ENCODE results near the gene ASAP3.

The ASAP3 gene

DNA sequence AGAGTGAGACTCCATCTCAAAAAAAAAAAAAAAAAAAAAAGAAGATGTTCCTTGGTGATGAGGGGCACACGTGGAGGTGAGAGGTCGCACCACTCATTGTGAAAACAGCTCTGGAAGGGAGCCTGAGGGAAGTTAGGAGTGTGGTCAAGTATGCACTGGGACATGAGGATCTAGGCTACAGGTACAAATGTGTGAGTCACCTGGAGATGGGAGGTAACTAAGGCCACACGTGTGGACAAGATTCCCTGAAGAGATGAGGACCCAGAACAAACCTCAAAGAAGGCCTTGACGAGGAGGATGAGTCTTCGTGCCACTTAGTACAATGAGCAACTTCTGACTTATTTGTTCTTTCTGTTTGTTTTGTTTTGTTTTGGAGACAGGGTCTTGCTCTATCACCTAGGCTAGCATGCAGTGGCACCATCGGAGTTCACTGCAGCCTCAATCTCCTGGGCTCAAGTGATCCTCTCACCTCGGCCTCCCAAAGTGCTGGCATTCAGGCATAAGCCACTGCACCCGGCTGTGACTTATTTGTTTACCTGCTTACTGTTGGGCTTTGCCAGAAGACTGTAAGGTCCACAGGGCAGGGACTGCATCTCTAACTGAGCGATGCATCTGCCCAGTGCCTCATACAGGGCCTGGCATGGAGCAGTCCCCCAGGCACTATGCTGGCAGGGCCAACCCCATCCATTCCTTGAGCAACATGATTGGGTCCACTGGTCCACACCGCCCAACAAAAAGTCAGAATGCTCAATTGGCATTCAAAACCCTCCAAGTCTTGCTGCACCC, 6.4 kb downstream of the ASAP3 start:
- no peak for DNase-seq

DNA sequence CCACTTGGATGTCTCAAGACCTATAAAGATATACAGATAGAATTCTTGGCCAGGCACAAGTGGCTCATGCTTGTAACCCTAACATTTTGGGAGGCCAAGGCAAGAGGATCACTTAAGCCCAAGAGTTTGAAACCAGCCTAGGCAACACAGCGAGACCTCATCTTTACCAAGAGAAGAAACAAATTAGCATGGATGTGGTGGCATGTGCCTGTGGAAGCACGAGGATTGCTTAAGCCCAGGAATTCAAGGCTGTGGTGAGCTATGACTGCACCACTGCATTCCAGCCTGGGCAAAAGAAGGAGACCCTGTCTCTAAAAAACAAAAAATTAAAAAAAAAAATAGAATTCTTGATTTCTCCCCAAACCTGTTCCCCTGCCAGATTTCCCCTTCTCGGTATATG, 8.3 kb downstream of the ASAP3 start:
- DNase-seq, result no peak

DNA sequence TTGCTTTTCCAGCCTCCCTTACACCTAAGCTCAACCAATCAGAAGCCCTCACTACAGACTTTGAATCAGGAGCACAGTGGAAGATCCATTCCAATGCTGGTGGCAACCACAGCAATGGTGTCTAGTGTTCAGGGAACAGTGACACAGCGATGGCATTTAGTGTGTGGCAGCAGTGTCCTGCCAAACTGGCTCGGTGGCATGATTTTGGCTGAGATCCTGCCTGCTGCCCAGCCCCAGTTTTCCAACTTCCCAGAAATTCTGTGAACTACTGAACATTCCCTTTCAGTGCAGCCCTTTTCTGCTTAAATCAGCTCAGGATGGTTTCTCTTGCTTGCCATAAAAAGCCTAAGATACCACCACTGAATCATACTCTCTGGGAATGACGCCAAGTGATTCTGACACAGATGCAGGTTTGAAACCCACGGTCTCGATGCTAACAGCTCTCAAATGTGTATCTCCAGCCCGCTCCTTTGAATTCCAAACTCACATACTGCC, 8.8 kb downstream of the ASAP3 start:
- DNase-seq, result no peak

DNA sequence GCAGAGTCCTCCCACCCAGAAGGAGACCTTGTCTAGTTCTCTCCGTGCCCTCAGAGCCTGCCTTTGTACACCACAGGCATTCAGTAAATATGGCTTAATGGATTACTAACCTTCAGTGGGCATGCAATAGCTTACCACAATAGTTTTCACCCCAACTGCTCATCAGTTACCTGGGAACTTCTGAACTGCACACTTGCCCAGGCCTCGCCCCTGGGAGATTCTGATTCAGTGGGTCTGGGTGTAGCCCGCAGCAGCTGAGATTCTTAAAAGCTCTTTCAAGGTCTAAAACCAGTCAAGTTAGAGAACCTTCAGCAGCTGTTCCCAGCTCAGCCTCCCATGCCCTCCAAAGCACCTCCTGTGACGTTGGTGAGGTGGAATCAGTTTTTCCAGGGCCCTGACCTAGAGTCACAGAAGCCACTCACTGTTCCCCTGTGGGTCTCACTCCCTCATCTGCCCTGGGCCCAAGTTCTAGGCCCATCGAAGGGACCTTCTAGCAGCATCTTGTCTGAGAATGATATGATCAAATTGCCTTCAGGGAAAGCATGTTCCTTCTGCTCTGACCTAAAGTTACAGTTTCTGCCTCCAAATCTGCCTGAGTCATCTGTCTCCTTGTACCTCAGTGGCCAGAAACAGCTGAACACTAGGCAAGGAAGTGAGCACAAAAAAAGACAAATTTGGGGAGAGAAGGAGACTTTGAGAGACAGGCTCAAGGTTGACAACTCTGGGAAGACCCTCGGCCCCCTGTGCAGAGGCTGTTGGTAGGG, 10.8 kb downstream of the ASAP3 start:
- no peak for DNase-seq

DNA sequence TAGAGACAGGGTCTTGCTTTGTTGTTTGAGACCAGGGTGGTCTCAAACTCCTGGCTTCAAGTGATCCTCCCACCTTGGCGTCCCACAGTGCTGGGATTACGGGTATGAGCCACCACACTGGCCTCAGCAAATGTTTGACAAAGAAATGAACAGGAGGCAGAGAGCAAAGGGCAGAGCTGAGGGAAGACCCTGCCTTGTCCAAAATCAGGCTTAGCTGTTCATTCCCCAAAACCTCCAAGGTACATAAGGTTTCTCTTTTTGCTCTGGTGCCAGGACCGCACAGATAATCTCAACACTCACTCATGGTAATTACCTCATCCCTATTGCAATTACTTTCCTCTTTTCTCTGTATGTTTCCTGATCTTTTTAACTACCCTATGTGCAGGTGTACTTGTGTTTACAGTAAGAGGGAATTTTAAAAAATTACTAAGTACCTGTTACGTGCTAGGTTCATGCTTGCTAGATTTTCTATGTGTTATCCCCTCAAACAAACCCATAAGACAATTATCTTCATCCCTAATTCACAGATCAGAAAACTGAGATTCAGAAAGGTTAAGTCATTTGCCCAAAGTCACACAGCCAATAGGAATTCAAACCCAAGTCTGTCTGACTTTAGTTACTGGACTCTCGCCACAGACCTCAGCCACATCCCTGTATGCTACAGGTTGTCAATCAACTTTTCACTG, 11.5 kb downstream of the ASAP3 start:
- DNase-seq, result no peak

DNA sequence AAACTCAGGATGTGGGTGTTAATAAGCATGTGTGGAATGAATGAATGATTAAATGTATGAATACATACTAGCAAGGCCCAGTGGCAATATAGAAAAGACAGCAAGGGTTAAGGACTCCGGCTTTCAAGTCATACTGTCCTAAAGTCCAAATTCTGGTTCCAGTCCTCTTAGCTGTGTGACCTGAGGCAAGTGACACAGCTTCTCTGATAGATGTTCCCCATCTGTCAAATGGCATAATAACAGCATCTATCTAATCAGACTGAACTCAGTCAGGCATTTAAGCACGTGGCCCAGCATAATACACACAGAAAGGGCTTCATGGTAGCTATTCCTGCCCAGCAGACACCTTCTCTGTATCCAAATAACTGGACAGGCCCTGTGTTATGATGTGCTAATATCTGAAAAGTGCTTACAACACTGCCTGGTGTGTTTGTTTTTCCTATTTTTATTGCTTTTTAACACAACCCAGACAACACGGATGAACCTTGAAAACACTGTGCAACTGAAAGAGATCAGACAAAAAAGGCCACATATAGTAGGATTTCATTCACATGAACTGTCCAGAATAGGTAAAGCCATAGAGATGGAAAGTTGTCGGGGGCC, 12.4 kb downstream of the ASAP3 start:
- DNase-seq, result no peak

DNA sequence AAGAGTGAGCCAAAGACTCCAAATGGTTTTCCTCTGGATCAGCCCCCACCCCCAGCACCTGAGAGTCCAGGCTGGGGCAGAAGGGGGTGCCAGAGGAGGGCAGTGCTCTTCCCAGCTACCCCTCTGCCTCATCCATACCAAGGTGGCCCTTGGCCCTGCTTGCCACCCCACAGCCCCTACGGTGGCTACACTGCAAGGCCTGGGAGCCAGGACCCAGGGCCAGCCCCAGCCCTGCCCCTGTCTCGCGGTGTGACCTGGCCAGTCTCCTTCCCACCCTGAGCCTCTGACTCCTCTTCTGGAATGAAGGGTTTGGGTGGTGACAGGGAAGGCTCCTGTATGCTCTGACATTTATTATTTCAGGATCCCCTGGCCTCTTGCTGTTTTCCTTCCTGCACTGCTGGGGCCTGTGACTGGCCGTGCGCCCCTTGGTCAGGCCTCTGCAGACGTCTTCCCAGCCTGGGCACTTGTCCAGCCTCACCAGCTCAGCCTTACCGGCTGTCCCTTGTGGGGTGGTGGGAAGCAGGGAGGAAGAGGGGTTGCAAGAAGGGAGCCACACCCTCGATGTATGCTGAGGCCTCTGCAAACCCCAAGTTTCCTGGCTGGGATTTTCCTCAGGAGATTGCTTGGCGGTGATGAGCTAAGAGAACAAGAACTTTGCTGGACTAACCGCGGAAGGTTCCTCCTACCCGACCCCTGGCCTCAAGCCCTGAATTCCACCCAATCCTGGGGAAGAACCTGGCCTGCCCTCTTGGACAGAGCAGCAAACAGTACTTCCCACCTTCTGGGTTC, 13.5 kb downstream of the ASAP3 start:
- no peak for DNase-seq

DNA sequence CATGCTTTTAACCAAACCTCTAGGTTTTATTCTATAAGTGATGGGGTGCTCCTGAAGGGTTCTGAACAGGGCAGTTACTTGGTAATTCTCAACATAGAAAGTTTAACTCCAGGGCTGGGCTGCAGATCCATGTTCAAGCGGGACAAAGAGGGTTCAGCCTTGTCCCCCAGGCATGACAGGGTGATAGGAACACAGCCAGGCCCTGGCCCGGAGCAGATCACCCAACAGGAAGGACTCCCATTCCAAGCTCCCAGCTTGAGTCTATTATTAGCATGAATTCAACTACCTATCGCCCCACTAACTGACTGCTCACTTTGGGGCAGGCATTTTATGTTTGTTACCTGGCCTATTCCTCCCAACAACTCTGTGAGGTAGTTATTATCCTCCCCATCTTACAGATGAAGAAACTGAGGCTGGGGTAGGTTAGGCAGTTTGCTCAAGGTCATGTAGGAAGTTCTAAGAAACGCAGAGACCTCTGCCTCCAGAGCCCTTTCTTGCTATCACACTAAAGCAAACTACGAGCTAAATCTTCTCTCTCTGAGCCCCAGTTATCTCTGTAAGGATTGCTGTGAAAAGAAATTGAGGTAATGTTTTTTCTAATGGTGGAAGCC, 14.5 kb downstream of the ASAP3 start:
- DNase-seq, result no peak

DNA sequence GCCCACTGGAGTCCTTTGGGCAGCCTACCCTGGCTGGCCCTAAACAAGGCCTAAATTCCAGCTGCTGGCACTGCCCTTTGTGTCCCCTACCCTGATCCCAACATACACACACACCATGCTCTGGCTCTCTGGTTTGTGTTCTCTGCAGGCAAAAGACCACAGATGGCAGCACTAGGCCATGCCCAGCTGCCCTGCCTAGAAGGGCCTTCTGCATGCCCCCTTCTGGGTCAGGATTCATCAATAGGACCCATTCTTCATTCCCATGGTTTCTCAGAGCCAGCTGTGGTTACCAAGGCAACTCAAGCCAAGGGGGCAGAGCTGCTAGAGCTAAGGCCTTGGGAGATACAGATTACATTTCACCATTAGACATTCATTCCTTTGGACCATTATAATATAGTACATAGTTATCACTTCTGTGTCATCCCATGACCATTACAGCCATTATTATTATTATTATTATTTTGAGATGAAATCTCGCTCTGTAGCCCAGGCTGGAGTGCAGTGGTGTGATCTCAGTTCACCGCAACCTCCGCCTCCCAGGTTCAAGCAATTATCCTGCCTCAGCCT, 17.5 kb downstream of the ASAP3 start:
- no peak for DNase-seq

DNA sequence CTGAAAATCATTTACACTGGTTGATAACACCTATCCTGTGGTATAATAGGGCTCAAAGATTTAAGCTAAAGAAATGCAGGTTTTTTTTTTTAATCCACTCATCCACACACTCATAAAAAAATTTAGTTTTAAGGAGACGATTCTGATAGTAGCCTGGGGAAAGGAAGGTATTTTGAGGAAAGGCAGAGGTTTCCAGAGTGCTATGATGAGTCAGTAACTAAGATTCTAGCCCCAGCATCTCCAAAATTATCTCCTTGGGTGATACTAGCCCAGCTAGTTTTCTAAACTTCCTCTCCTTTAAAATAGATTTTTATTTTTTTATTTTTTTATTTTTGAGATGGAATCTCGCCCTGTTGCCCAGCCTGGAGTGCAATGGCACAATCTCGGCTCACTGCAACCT, 20.7 kb downstream of the ASAP3 start:
- DNase-seq, result no peak

DNA sequence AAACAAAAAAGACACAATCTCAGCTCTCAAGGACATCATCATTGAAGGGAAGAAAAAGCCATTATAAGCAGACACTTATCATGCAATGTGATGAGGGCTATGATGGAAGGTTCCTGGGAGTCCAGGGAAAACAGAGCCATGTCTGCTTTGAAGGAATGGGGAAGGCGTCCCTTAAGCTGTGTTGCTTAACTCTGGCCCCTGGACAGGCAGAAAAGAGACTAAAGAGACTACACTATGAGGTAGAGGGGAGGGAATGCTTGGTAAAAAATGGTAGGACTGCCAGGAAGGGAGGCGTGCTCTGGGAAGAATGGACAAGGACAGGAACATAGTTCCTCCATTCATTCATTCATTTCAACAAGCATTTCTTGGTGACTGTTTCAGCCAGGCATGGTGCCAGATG, 21.2 kb downstream of the ASAP3 start:
- DNase-seq, result no peak

DNA sequence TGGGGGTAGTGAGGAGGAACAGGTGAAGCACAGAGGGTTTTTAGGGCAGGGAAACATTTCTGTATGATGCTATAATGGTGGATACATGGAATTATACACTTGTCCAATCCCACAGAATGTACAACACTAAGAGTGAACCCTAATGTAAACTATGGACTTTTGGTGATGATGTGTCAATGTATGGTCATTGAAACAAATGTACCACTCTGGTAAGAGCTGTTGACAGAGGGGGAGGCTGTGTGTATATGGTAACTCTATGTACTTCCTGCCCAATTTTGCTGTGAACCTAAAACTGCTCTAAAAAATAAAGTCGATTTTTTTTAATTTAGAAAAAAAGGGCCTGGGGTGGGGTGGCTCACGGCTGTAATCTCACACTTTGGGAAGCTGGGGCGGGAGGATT, 22.9 kb downstream of the ASAP3 start:
- no peak for DNase-seq

DNA sequence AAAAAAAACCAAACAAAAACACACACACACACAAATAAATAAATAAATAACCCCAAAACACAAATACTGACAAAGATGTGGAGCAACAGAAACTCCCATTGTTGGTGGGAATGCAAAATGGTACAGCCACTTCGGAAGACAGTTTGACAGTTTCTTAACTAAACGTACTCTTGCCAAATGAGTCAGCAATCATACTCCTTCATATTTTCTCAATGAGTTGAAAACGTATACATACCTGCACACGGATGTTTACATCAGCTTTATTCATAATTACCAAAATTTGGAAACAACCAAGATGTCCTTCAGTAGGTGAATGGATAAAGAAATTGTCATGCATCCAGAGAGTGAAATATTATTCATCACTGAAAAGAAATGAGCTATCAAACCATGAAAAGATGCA, 23.5 kb downstream of the ASAP3 start:
- DNase-seq, result no peak

DNA sequence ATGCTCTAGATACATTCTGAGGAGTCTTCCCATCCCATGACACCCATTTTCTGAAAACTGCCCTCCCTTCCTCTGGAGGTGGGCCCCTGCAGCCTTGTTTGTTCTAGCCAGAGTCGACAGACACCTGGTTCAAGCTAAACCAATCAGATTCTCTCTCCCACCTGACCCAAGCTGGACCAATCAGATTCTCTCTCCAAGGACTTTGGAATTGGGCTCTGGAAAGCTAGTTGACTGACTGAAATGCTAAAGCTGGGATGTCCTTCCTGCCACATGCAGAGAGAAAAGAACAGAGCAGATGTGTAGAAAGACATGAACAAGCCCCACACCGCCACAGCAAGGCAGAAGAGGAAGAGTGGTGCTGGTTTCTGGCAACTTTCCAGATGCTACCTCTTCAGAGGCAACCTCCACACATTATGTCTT, 24.6 kb downstream of the ASAP3 start:
- no peak for DNase-seq

DNA sequence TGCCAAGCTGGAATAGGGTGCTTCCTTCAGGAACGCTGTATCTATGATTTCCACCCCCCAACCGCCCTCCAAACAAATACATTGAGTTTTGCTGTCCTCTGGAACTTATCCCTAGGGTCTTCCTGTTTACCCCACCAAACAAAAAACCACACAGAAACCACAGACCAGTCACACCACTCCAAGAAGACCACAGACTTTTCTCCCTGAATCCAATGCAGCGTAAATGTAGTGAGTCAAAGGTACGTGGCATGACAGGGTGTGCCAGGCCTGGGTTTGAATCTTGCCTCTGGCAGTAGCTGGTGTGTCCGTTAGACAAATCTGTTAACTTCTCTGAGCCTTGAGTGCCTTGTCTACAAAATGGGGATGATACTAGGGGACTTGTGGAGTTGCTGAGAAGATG, 27.8 kb downstream of the ASAP3 start:
- no peak for DNase-seq

DNA sequence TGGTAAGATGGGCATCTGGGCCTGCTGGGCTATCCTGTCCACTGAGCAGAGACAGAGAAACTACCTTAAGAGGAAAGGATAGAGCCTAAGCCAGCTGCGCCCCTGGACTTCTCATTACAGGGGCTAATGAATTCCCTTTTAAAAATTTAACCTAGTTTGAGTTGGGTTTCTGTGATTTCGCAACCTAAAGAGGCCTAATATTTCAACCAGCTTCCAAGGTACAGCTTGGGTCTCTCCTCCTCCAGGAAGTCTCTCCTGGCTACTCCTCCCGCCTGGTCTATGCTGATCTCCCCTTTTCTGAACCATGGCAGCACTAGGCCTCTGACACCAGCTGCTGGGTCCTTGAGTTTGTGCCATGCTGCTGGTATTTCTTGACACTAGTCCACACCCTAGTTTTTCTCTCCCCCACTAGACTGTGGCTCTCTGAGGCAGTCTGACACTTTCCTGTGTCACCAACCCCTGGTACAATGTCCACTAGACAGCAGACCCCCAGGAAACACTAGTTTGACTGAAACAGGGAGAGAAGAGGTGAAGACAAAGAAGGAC, 30.5 kb downstream of the ASAP3 start:
- DNase-seq, result no peak

DNA sequence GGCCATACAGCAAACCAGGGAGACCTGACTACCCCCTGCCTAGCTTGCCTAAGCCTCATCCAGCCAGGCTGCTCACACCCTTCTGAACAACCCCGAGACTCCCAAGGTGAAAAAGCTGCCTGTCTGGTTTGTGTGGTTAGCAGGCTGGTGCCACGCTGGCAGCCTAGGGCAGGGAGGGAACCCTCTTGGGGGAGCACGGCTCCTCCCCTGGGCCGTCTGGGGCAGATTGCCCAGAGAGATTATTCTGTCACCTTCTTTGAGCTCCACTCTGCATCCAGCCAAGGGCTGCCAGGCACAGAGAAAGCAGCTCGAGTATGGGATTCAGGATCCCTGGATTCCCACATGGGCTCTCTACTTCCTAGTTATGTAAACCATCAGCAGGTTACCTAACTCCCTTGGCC, 32.0 kb downstream of the ASAP3 start:
- peak; percentile 52 for DNase-seq

DNA sequence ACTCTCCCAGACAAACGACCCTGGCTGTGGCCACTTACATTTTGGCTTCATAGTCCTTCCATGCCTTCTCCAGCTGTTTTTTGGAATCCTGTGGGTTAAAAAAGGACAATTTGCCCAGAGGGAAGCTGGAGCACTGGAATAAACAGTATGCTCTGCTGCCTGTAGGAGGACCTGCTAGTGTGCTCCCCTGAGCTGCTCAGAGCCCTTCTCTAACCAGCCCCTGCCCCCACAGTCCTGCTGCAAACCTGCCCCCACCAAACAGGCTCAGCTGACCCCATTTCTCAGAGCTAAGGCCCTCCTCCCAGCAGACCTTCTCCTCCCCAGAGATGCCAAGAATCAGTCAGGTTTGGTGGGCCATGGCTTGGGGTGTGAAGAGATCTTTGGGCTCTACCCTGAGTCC, 32.5 kb downstream of the ASAP3 start:
- no peak for DNase-seq

DNA sequence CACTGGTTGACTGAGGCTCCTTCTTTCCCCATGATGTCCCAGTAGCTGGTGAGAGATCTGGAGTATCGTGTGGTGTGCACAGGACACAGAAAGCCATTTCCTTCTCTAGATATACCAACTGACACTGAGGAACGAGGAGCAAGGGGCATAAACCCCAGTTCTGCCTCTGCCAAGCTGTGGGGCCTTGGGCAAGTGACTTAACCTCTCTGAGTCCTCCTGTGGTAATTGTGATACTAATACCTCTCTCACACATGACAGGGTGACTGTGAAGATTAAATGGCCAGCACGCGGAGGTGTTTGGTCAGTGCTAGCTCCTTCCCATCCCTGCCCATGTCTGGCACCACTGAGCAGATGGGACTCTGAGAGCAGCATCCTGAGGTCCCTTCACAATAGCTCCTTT, 33.1 kb downstream of the ASAP3 start:
- no peak for DNase-seq

DNA sequence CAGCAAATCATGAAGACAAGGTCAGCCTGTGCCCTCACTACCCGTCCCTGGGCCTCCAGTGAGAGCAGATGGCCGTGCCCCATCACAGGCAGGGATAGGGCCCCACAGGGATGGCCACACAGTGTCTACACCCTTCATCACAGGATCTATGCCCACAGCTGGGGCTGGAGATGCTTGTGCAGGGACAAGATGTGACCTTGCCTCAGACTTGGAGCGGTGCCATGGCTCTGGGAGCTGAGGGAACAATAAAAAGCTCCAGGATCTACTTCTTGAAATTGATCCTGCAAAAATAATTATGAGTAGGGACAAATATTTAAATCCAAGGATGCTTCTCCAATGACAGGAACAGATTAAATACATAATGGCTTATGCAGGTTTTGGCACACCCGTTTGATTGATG, 34.0 kb downstream of the ASAP3 start:
- DNase-seq, result peak; percentile 9

DNA sequence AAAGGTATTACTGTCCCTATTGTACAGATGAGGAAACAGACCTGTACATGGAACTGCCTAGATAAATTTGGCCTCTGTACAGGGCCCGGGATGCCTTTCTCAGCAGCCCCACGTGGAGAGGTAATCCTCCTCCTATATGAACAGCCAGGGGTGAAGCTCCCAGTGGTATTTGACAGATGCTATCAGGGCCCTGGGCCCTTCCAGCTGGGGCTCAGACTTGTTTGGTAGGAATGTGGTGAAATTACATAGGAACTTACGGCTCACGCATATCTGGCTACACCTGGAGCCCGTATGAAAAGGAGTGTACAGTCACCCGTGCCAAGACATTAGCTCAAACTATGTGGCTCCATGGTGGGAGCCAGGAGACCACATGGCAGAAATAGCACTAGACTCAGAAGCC, 34.7 kb downstream of the ASAP3 start:
- no peak for DNase-seq
